ENCODE measurements around the gene MAT2A. TPM values are rescaled to one million over a fixed set of nuclear protein-coding genes. Genes with fewer than 3 reads are reported as not detected.

MAT2A gene
- total RNA-seq, 1 donor from 2014 or later, result 147 TPM

DNA sequence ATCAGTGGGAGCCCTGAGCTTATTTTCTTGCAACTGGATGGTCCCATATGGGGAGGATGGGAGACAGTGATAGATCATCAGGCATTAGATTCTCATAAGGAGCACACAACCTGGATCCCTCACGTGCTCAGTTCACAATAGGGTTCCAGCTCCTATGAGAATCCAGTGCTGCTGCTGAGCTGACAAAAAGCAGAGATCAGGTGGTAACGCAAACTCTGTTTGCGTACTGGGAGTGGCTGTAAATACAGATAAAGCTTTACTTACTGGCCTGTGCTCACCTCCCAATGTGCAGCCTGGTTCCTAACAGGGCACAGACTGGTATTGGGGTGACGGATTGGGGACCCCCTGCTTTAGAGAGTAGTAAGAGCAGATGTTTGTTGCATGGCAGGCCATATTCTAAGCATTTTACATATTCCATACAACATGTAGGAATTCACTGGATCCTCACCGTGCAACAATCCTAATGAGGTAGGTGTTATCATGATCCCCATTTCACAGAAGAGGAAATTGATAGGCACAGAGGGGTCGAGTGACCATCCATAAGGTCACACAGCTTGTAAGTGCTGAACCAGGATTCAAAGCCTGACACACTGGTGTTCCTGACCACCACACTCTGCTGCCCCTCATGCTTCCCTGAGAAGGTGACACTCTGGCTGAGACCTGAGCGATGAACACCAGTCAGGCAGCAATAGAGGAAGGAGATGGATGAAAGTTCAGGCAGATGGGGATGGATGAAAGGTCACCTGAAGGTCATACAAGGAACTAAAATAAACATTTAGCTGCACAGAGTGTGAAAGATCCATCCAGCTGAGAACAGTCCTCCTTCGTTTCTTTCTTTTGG lies 15.7 kb upstream of the MAT2A start:
- TF ChIP-seq, protein P1, sequence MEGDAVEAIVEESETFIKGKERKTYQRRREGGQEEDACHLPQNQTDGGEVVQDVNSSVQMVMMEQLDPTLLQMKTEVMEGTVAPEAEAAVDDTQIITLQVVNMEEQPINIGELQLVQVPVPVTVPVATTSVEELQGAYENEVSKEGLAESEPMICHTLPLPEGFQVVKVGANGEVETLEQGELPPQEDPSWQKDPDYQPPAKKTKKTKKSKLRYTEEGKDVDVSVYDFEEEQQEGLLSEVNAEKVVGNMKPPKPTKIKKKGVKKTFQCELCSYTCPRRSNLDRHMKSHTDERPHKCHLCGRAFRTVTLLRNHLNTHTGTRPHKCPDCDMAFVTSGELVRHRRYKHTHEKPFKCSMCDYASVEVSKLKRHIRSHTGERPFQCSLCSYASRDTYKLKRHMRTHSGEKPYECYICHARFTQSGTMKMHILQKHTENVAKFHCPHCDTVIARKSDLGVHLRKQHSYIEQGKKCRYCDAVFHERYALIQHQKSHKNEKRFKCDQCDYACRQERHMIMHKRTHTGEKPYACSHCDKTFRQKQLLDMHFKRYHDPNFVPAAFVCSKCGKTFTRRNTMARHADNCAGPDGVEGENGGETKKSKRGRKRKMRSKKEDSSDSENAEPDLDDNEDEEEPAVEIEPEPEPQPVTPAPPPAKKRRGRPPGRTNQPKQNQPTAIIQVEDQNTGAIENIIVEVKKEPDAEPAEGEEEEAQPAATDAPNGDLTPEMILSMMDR (IDR thresholded peaks at IDR 0.05; ENCODE audit: insufficient read depth, low read length, poor library complexity, severe bottlenecking), result no peak
- DNase-seq (ENCODE audit: low read depth), result no peak
- H3K4me3 ChIP-seq (ENCODE audit: low read depth, low read length), result no peak overlapping the region
- no peaks in the 10 kb centered on the region for H3K36me3 ChIP-seq (ENCODE audit: control insufficient read depth, insufficient read depth, low read length)
- no peaks in the 10 kb centered on the region for H3K27me3 ChIP-seq (ENCODE audit: control insufficient read depth, insufficient read depth, low read length)

DNA sequence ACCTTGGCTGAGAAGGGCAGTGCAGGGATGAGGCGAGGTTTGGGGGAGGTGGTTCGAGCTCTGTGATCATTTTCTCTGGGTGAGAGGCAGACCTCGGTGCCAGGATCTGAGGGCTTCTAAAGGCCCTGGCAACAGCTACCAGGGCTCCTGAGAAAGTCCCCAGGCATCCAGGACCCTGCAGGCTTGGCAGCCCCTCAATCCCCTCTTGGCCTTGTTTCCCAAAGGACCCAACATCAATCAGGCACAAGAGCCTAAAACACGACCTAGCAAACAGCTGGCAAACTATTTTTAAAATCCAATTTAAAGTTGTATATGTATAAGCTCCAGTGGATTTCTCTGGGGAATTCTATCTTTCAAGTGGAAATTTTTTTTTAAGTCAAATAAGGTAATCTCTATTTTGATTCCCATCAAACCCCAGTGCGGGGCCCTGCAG lies 15.0 kb upstream of the MAT2A start:
- no peak for DNase-seq (ENCODE audit: low read depth)
- Histone ChIP-seq H3K4me3 (ENCODE audit: low read depth, low read length) (no peak overlapping the region), H3K27me3 (ENCODE audit: control insufficient read depth, insufficient read depth, low read length) (no peaks in the 10 kb centered on the region), H3K36me3 (ENCODE audit: control insufficient read depth, insufficient read depth, low read length) (no peaks in the 10 kb centered on the region)
- TF ChIP-seq, protein P1 (IDR thresholded peaks at IDR 0.05; ENCODE audit: insufficient read depth, low read length, poor library complexity, severe bottlenecking), result no peak

DNA sequence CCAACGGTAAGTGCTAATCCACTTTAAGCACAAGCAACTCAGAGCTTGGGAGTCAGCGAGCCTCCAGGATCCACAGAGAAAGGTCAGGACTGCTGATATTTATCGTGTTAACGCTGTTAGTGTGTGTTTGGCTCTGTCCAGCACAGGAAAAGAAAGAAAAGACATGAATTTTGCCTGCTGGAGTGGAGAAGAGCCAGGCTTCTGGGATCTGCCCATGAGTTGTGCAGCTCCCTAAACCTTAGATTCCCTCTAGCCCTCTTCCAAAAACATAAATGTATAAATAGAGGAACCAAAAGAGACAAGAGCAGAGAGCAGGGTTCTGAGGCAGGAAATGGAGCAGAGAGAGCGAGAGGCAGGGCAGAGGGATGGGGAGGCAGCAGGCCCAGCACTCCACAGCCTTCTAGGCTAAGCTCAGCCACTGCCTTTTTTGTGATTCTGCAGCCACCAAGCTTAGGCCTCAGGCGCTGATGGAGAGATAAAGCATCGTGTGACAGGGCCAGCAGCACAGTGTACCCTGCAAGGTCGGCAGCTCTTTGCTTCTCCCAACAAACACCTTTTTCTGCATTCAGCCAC lies 14.5 kb upstream of the MAT2A start:
- DNase-seq (ENCODE audit: low read depth), result no peak
- TF ChIP-seq, protein P1 (IDR thresholded peaks at IDR 0.05; ENCODE audit: insufficient read depth, low read length, poor library complexity, severe bottlenecking), result no peak
- Histone ChIP-seq H3K4me3 (ENCODE audit: low read depth, low read length) (no peak overlapping the region), H3K27me3 (ENCODE audit: control insufficient read depth, insufficient read depth, low read length) (no peaks in the 10 kb centered on the region), H3K36me3 (ENCODE audit: control insufficient read depth, insufficient read depth, low read length) (no peaks in the 10 kb centered on the region)

DNA sequence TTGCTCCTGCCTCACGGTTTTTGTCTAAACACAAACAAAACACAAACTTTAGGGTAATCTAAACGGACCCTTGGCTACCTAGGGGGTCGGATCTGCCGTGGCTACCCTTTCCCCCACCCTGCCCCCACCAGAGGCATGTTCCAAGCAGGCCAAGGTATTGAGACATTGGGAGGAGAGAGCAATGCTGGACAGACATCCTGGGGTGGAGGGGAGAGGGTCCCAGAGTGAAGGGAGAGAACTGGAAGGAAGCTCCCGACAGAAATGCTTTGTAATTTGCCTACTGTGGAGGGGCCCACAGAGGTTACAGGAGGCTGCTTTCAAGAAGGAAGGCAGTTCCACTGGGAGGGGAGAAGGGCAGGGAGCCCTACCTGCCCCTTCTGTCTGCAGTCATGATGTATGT lies 13.9 kb upstream of the MAT2A start:
- Histone ChIP-seq H3K4me3 (ENCODE audit: low read depth, low read length) (no peak overlapping the region), H3K36me3 (ENCODE audit: control insufficient read depth, insufficient read depth, low read length) (no peaks in the 10 kb centered on the region), H3K27me3 (ENCODE audit: control insufficient read depth, insufficient read depth, low read length) (no peaks in the 10 kb centered on the region)
- TF ChIP-seq, protein P1 (IDR thresholded peaks at IDR 0.05; ENCODE audit: insufficient read depth, low read length, poor library complexity, severe bottlenecking), result no peak
- no peak for DNase-seq (ENCODE audit: low read depth)

DNA sequence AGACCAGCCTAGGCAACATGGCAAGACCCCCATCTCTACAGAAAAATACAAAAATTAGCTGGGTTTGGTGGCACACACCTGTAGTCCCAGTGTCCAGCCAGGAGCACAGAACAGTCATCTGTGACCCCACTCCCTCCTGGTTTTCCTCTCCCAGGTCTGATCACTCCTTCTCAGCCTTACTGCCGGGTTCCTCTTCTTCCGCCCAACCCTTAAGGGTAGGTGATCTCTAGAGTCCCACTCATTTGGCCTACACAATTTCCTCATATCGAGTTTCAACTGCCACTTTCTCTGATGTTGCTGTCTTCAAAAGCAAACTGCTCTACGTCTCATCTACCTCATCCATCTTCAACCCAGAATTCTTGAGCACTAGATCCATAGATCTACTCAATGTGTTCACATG lies 13.4 kb upstream of the MAT2A start:
- TF ChIP-seq, protein P1 (IDR thresholded peaks at IDR 0.05; ENCODE audit: insufficient read depth, low read length, poor library complexity, severe bottlenecking), result no peak
- no peaks in the 10 kb centered on the region for H3K36me3 ChIP-seq (ENCODE audit: control insufficient read depth, insufficient read depth, low read length)
- DNase-seq (ENCODE audit: low read depth), result no peak
- no peak overlapping the region for H3K4me3 ChIP-seq (ENCODE audit: low read depth, low read length)
- H3K27me3 ChIP-seq (ENCODE audit: control insufficient read depth, insufficient read depth, low read length), result no peaks in the 10 kb centered on the region

Data from kidney epithelial cell (primary cell).